C4-2B (cell line): ENCODE measurements around the gene FBXO4.
A peak's percentile ranks its signal among the peaks of the same experiment; 100 is the strongest.
"Not testable (repeated sequence)": the region's sequence is repeated elsewhere in the genome, so short reads cannot be mapped to it uniquely, and the experiment has no call there.

Experiments used
- H3K27ac ChIP-seq: fragments of 450-650 bp; 2 replicates; pipeline ENCODE4 v1.5.1; 2017
- ZFX ChIP-seq: fragments of 450-650 bp; IDR thresholded peaks from 2 replicates; pipeline ENCODE4 v1.6.1; 2017
- TF ChIP-seq, protein P1 (sequence below): fragments of 450-650 bp; conservative IDR thresholded peaks from 2 replicates; pipeline ENCODE4 v1.5.1; 2017; ENCODE audit warnings: mild to moderate bottlenecking

FBXO4 gene

DNA sequence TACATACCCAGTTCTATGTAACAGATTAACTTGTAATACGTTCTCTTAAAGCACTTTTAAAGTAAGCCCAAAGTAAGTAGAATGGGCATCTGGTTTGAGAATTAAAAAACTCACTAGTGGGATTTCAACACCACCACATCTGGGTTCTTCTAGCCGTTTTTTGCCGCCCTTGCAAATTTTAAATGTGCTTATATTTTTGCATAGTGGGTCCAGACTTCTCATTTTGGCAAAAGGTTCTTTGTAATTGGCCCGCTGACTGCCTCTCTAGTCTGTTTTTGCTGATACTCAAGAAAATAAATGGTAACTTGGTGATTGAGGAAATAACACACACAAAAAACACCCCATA, 582 bp upstream of the FBXO4 start:
- peak overlapping the region; percentile 91 for H3K27ac ChIP-seq

DNA sequence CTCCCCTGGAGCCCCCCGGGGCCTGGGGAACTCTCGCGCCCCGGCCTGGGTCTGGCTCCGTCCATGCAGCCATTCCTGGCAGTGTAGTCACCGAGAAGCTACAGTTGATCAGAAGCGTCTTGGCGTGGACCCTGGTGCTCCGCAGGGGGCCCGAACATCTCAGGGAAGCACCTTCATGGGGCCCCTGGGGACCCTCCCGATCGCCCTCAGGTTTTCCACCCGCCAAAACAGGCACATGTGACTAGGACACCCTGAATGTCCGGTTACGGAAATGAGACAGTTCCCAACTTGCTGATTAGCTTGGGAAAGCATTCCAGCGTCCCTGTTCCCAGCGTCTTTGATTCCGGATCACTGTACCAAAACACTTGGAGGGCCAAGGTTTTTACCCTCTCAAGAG, 472 bp downstream of the FBXO4 start:
- TF ChIP-seq ZFX, result peak; percentile 54
- TF ChIP-seq, protein P1, sequence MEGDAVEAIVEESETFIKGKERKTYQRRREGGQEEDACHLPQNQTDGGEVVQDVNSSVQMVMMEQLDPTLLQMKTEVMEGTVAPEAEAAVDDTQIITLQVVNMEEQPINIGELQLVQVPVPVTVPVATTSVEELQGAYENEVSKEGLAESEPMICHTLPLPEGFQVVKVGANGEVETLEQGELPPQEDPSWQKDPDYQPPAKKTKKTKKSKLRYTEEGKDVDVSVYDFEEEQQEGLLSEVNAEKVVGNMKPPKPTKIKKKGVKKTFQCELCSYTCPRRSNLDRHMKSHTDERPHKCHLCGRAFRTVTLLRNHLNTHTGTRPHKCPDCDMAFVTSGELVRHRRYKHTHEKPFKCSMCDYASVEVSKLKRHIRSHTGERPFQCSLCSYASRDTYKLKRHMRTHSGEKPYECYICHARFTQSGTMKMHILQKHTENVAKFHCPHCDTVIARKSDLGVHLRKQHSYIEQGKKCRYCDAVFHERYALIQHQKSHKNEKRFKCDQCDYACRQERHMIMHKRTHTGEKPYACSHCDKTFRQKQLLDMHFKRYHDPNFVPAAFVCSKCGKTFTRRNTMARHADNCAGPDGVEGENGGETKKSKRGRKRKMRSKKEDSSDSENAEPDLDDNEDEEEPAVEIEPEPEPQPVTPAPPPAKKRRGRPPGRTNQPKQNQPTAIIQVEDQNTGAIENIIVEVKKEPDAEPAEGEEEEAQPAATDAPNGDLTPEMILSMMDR, result no peak
- H3K27ac ChIP-seq, result peak overlapping the region; percentile 91

More for the DNA sequence above, 582 bp upstream of the FBXO4 start:
- no peak for TF ChIP-seq ZFX
- TF ChIP-seq, protein P1, result no peak

DNA sequence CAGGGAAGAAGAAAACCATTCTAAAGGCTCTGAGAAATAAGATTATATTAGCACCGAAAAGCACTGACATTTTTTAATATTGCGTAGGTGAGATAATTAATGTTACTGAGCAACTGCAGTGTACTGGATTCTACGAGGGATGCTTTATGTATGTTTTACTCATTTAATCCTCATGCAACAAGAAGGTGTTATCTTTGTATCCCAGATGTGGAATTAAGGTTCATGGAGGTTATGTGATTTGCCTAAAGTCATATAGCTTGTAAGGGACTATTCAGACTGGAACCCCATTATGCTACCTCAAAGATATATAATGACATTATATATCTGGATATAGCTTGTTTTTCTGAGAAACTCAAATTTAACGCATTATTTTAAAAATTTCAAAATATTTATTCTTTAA, 2.5 kb downstream of the FBXO4 start:
- no peak overlapping the region for H3K27ac ChIP-seq
- TF ChIP-seq, protein P1, result no peak
- TF ChIP-seq ZFX, result no peak

DNA sequence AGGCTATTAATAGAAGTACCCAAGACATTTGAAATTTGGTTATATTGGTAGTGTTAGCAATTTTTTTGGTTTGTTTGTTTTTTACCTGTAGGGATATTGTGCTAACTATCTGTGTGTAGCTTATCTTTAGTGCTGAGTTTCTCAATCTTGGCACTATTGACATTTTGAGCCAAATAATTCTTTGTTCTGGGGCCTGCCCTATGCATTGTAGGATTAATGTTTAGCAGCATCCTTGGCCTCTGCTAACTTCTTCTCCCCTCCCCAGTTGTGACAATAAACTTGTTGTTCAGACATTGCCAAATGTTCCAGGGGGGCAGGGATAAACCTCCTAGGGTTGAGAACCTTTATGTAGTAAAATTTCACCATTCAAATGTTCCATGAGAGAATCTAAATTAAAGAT, 4.0 kb downstream of the FBXO4 start:
- TF ChIP-seq, protein P1, result no peak
- TF ChIP-seq ZFX, result no peak
- no peak overlapping the region for H3K27ac ChIP-seq

DNA sequence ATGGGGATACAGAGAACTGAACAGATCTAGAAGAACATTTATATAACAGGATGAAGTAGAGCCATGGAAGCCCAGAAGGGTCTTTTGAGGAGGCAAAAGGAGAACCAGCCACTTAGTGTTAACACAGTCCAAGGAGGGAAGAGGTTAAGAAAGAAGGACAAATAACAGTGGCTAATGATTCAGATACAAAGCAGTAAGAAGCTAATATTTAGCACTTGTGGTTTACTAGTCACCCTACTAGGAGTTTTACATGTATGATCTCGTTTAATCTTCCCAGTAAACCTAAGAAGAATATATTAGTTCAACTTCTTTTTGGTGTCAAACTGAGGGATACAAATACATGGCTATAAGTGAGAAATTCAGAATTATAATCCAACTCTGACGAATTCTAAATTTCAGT, 7.7 kb downstream of the FBXO4 start:
- no peak overlapping the region for H3K27ac ChIP-seq
- no peak for TF ChIP-seq ZFX
- TF ChIP-seq, protein P1, result no peak

DNA sequence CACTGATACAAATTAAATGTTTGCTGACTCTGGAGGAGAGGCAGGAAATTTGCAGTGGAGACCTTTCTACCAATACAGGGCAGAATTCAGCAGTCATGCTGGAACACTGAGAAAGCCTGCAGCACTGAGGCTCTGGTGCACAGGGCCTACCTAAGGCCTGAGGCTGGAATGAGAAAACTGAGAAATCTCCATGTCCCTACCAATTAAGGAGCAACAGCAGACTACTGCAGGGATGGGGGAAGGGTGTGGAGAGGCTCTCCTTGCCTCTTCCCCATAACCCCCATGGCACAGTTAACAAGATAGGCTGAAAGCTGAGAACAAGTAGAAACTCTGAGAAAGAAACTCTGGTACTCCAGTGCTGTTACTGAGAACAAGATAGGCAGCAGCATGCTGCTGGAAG, 10.5 kb downstream of the FBXO4 start:
- TF ChIP-seq, protein P1, result no peak
- no peak for TF ChIP-seq ZFX
- no peak overlapping the region for H3K27ac ChIP-seq

DNA sequence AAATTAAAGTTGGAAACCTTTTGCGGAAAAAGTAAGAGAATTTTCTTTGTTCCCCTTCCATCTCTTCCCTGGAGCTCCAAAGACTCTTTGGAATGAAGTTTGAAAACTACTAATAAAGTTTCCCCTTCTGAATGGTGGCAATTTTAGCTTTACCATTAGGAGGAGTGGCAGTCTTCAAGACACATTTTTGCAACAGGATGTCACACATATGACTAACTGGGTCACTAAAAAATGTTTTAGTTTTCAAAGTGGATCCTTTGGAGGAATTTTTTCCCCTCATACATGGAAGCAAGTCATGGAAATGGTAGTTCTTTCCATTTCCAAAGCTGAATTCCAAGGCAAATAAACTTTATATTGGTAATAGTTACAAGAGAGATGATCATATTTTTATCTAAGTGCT, 15.6 kb downstream of the FBXO4 start:
- TF ChIP-seq ZFX, result no peak
- TF ChIP-seq, protein P1, result no peak
- H3K27ac ChIP-seq, result no peak overlapping the region

DNA sequence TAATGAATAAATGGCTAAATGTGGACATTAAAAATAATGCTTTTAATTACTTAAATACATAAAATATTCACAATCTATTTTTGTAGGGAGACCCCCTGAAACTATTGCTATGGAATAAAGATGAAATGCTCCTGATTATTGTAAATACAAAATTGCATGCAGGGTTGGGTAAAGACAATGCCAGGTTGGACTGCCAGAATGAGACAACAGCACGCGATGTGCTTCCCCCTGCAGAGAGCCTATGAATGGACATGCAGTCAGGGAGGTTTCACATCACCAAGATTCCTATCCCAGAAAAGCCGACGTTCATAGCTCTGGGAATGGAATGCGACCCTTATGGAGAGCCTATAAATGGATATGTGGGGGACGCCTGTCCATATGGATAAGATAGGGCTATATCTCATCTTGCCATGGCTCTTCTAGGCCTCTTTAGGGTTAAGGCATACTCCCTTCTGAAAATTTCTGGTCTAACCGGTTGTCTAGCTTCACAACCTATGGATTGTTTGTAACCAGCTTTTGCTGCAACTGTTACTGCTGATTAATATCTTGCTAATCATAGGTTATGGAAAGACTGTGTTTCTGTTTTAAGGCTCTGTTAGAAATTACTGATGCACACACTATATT, 20.4 kb downstream of the FBXO4 start:
- not testable (repeated sequence) for H3K27ac ChIP-seq
